GM12878 (cell line): ENCODE results near the gene HSD17B12.

Experiments
- CTCF ChIP-seq, 3 experiments: IDR thresholded peaks in 2 of 3; conservative IDR thresholded peaks in 1 of 3; 2 replicates each; pipeline ENCODE4 v1.5.1; 2011; ENCODE audit warnings: low read depth in 3 of 3, low read length in 3 of 3, mild to moderate bottlenecking in 3 of 3, control low read depth in 2 of 3, moderate library complexity in 2 of 3, inconsistent platforms in 1 of 3, mixed read lengths in 1 of 3; ENCODE audit not compliant: control insufficient read depth in 2 of 3, insufficient read depth in 1 of 3; ENCODE audit errors: extremely low read depth in 1 of 3
- EZH2 ChIP-seq: IDR thresholded peaks from 2 replicates; pipeline ENCODE4 v1.6.1; 2012; ENCODE audit warnings: low read depth, mild to moderate bottlenecking, control low read depth, inconsistent platforms, low read length, borderline replicate concordance; ENCODE audit not compliant: control insufficient read depth
- GABPA ChIP-seq: IDR thresholded peaks from 2 replicates; pipeline ENCODE4 v1.6.1; 2014; ENCODE audit warnings: antibody characterized with exemption, low read depth, mild to moderate bottlenecking, inconsistent platforms
- NFXL1 ChIP-seq: fragments of 450-650 bp; IDR thresholded peaks from 2 replicates; pipeline ENCODE4 v1.6.1; 2017; ENCODE audit warnings: antibody characterized with exemption, mild to moderate bottlenecking, borderline replicate concordance
- POLR2A ChIP-seq: IDR thresholded peaks from 2 replicates; pipeline ENCODE4 v1.6.1; 2011; ENCODE audit warnings: low read depth, mild to moderate bottlenecking, low read length
- POLR2AphosphoS5 ChIP-seq: IDR thresholded peaks from 2 replicates; pipeline ENCODE4 v1.6.1; 2011; ENCODE audit warnings: mild to moderate bottlenecking, low read length, inconsistent platforms
- REST ChIP-seq: IDR thresholded peaks from 2 replicates; pipeline ENCODE4 v1.6.1; 2012; ENCODE audit warnings: mild to moderate bottlenecking, low read depth, low read length
- RFX5 ChIP-seq: IDR thresholded peaks from 2 replicates; pipeline ENCODE4 v1.6.1; 2011; ENCODE audit warnings: low read depth, low read length, improper control_type of control experiment
- SP1 ChIP-seq: IDR thresholded peaks from one replicate; pipeline ENCODE4 v1.6.1; 2011; ENCODE audit warnings: low read depth, low read length
- USF2 ChIP-seq: IDR thresholded peaks from 2 replicates; pipeline ENCODE4 v1.6.1; 2011; ENCODE audit warnings: low read depth, low read length, improper control_type of control experiment, borderline replicate concordance
- ZNF274 ChIP-seq: IDR thresholded peaks from one replicate; pipeline ENCODE4 v1.8.0; 2011; ENCODE audit not compliant: insufficient read length, insufficient read depth
- ZZZ3 ChIP-seq: IDR thresholded peaks from 2 replicates; pipeline ENCODE4 v1.6.1; 2011; ENCODE audit warnings: low read depth; ENCODE audit not compliant: control insufficient read depth, insufficient read length

GRCh38 chr11:43760902-43761301, 80.4 kb downstream of the HSD17B12 start:
- TF ChIP-seq CTCF (IDR thresholded peaks at IDR 0.05 in 2 of 3, conservative IDR thresholded peaks at IDR 0.05 in 1 of 3; ENCODE audit: control insufficient read depth in 2 of 3, extremely low read depth in 1 of 3, insufficient read depth in 1 of 3, low read depth in 3 of 3, low read length in 3 of 3) (no peak), REST (no peak), GABPA (no peak), NFXL1 (no peak), USF2 (no peak), RFX5 (no peak), ZZZ3 (no peak), SP1 (no peak), POLR2A (no peak), EZH2 (no peak), POLR2AphosphoS5 (no peak), ZNF274 (no peak)
